SK-N-MC (cell line): Measurements from ENCODE around the gene TPBG.
A peak's percentile ranks its signal among the peaks of the same experiment; 100 is the strongest.
"Not testable (repeated sequence)": the region's sequence is repeated elsewhere in the genome, so short reads cannot be mapped to it uniquely, and the experiment has no call there.

Source experiments
- DNase-seq: peaks from one replicate; pipeline ENCODE4 v3.0.0-alpha.2; 2011; ENCODE audit warnings: low read depth, low spot score
- H3K27ac ChIP-seq: fragments of 200-600 bp; sonication (generic); 2 replicates; pipeline ENCODE4 v1.5.1; 2016; ENCODE audit warnings: mixed run types
- H3K36me3 ChIP-seq: fragments of 200-600 bp; sonication (generic); 2 replicates; pipeline ENCODE4 v1.6.1; 2017; ENCODE audit warnings: antibody characterized with exemption, low read length, mixed read lengths; ENCODE audit not compliant: insufficient read depth
- H3K4me3 ChIP-seq: fragments of 200-600 bp; sonication (generic); 2 replicates; pipeline ENCODE4 v1.5.1; 2016
- H3K9ac ChIP-seq: fragments of 200-600 bp; sonication (generic); 2 replicates; pipeline ENCODE4 v1.8.0; 2017; ENCODE audit warnings: mixed run types, mixed read lengths; ENCODE audit not compliant: insufficient read length
- H3K9me3 ChIP-seq: fragments of 200-600 bp; sonication (generic); 2 replicates; pipeline ENCODE4 v1.6.1; 2017; ENCODE audit warnings: low read depth, mild to moderate bottlenecking, antibody characterized with exemption, low read length, moderate library complexity, mixed read lengths
- EZH2 ChIP-seq: fragments of 200-600 bp; sonication (generic); IDR thresholded peaks from one replicate; pipeline ENCODE4 v1.6.1; 2017; ENCODE audit warnings: antibody characterized with exemption
- FOXP2 ChIP-seq: optimal IDR thresholded peaks from 2 replicates; pipeline ENCODE3; 2011; ENCODE audit warnings: mild to moderate bottlenecking, moderate library complexity; ENCODE audit not compliant: insufficient read depth; ENCODE audit errors: extremely low read length, control extremely low read depth
- POLR2AphosphoS5 ChIP-seq: IDR thresholded peaks from 2 replicates; pipeline ENCODE4 v1.6.1; 2012; ENCODE audit warnings: mild to moderate bottlenecking, low read depth, low read length, borderline replicate concordance

The TPBG gene

GRCh38 chr6:82385102-82385501, 21.5 kb downstream of the TPBG start:
- Histone ChIP-seq H3K27ac (peak overlapping the region; percentile 11; the same call in 1 of the 2 replicates), H3K9me3 (no peaks in the 10 kb centered on the region), H3K4me3 (peak overlapping the region; percentile 4; the same call in 1 of the 2 replicates), H3K36me3 (no peaks in the 10 kb centered on the region), H3K9ac (no peak overlapping the region)
- no peak for DNase-seq
- TF ChIP-seq EZH2, result no peak
- TF ChIP-seq FOXP2, result no peak
- no peak for TF ChIP-seq POLR2AphosphoS5

GRCh38 chr6:82385546-82385945, 21.9 kb downstream of the TPBG start:
- Histone ChIP-seq H3K36me3 (no peaks in the 10 kb centered on the region), H3K9me3 (no peaks in the 10 kb centered on the region), H3K4me3 (no peak overlapping the region), H3K9ac (no peak overlapping the region), H3K27ac (peak overlapping the region; percentile 11; the same call in 1 of the 2 replicates)
- no peak for DNase-seq
- no peak for TF ChIP-seq EZH2
- TF ChIP-seq POLR2AphosphoS5, result no peak
- TF ChIP-seq FOXP2, result no peak

- H3K9me3 ChIP-seq, result no peaks in the 10 kb centered on the region
- no peak overlapping the region for H3K27ac ChIP-seq
- no peak overlapping the region for H3K4me3 ChIP-seq
- no peak overlapping the region for H3K9ac ChIP-seq
- no peak for DNase-seq
- H3K36me3 ChIP-seq, result no peaks in the 10 kb centered on the region
- TF ChIP-seq FOXP2, result no peak
- no peak for TF ChIP-seq POLR2AphosphoS5
- no peak for TF ChIP-seq EZH2
Observed at GRCh38 chr6:82385961-82386360, 22.3 kb downstream of the TPBG start.

GRCh38 chr6:82394770-82395169, 31.2 kb downstream of the TPBG start:
- not testable (repeated sequence) for H3K36me3 ChIP-seq, H3K27ac ChIP-seq

GRCh38 chr6:82396964-82397751, 33.5 kb downstream of the TPBG start:
- H3K27ac ChIP-seq, result no peak overlapping the region
- H3K4me3 ChIP-seq, result no peak overlapping the region
- DNase-seq, result no peak
- no peaks in the 10 kb centered on the region for H3K9me3 ChIP-seq
- no peaks in the 10 kb centered on the region for H3K36me3 ChIP-seq
- no peak overlapping the region for H3K9ac ChIP-seq
- TF ChIP-seq POLR2AphosphoS5 (no peak), EZH2 (no peak), FOXP2 (no peak)

More at GRCh38 chr6:82394770-82395169, 31.2 kb downstream of the TPBG start:
- H3K4me3 ChIP-seq, DNase-seq, H3K9ac ChIP-seq, H3K9me3 ChIP-seq: not testable (repeated sequence)

- no peak for DNase-seq
- Histone ChIP-seq H3K9me3 (no peaks in the 10 kb centered on the region), H3K36me3 (no peaks in the 10 kb centered on the region), H3K9ac (no peak overlapping the region), H3K27ac (no peak overlapping the region), H3K4me3 (no peak overlapping the region)
- no peak for TF ChIP-seq FOXP2
- TF ChIP-seq POLR2AphosphoS5, result no peak
- TF ChIP-seq EZH2, result no peak
Observed at GRCh38 chr6:82397962-82398692, 34.5 kb downstream of the TPBG start.

- no peaks in the 10 kb centered on the region for H3K36me3 ChIP-seq
- no peak overlapping the region for H3K9ac ChIP-seq
- no peak overlapping the region for H3K27ac ChIP-seq
- no peaks in the 10 kb centered on the region for H3K9me3 ChIP-seq
- H3K4me3 ChIP-seq, result no peak overlapping the region
- no peak for TF ChIP-seq EZH2
- TF ChIP-seq FOXP2, result no peak
- TF ChIP-seq POLR2AphosphoS5, result no peak
- DNase-seq, result no peak
Observed at GRCh38 chr6:82408952-82409431, 45.4 kb downstream of the TPBG start.

GRCh38 chr6:82410151-82410648, 46.6 kb downstream of the TPBG start:
- Histone ChIP-seq H3K9me3 (no peaks in the 10 kb centered on the region), H3K36me3 (no peaks in the 10 kb centered on the region), H3K27ac (no peak overlapping the region), H3K4me3 (no peak overlapping the region), H3K9ac (no peak overlapping the region)
- no peak for DNase-seq
- TF ChIP-seq POLR2AphosphoS5, result no peak
- TF ChIP-seq FOXP2, result no peak
- no peak for TF ChIP-seq EZH2

GRCh38 chr6:82413868-82414267, 50.3 kb downstream of the TPBG start:
- Histone ChIP-seq H3K9ac (no peak overlapping the region), H3K36me3 (no peaks in the 10 kb centered on the region), H3K9me3 (no peaks in the 10 kb centered on the region), H3K27ac (no peak overlapping the region), H3K4me3 (no peak overlapping the region)
- TF ChIP-seq EZH2 (no peak), POLR2AphosphoS5 (no peak), FOXP2 (no peak)
- DNase-seq, result no peak
